OCI-LY1 (cell line): ENCODE results near the gene RTBDN.

Experiments used
- CTCF ChIP-seq: fragments of 200-600 bp; sonication (generic), shearing (Covaris generic); IDR thresholded peaks from 2 replicates; pipeline ENCODE4 v1.5.1; 2017; ENCODE audit warnings: mild to moderate bottlenecking, antibody characterized with exemption, low read length, moderate library complexity, mixed read lengths
- EZH2 ChIP-seq: fragments of 200-600 bp; sonication (generic), shearing (Covaris generic); IDR thresholded peaks from 2 replicates; pipeline ENCODE4 v1.8.0; 2017; ENCODE audit warnings: borderline replicate concordance, mixed run types, mild to moderate bottlenecking, antibody characterized with exemption, low read length, moderate library complexity, mixed read lengths

- no peak for TF ChIP-seq CTCF
- no peak for TF ChIP-seq EZH2
Measured at GRCh38 chr19:12784394-12784870, 49.9 kb downstream of the RTBDN start.
